Neural crest cell (in vitro differentiated cells): ENCODE results near the gene FLNA. TPM values are rescaled to one million over a fixed set of nuclear protein-coding genes. Genes with fewer than 3 reads are reported as not detected.

Source experiments
- DNase-seq: peaks from one replicate; pipeline ENCODE4 v3.0.0; 2021; ENCODE audit warnings: low read depth, mixed read lengths, low spot score
- H3K27ac Mint-ChIP-seq: one replicate; pipeline ENCODE4 v1.8.0; 2021; ENCODE audit warnings: mild to moderate bottlenecking, mixed read lengths; ENCODE audit not compliant: unreplicated experiment
- H3K27me3 Mint-ChIP-seq: 2 replicates; pipeline ENCODE4 v1.8.0; 2021; ENCODE audit warnings: low read depth, mild to moderate bottlenecking, mixed read lengths
- H3K36me3 Mint-ChIP-seq: 2 replicates; pipeline ENCODE4 v1.8.0; 2021; ENCODE audit warnings: low read depth, mild to moderate bottlenecking, mixed read lengths
- H3K4me1 Mint-ChIP-seq: 2 replicates; pipeline ENCODE4 v1.8.0; 2021; ENCODE audit warnings: mixed read lengths
- H3K4me3 Mint-ChIP-seq: one replicate; pipeline ENCODE4 v1.8.0; 2021; ENCODE audit warnings: mild to moderate bottlenecking, mixed read lengths
- H3K9me3 Mint-ChIP-seq: 2 replicates; pipeline ENCODE4 v1.8.0; 2021; ENCODE audit warnings: mixed read lengths
- CTCF ChIP-seq: fragments of 200-600 bp; sonication (generic); conservative IDR thresholded peaks from 2 replicates; pipeline ENCODE4 v1.5.0; 2021; ENCODE audit warnings: antibody characterized with exemption, mild to moderate bottlenecking
- total RNA-seq: library from RNA; stranded (reverse); gene quantifications from 2 replicates; pipeline ENCODE4 v1.2.1, GENCODE V29; 2021

The FLNA gene
- total RNA-seq, 1 donor from 2014 or later = 809 TPM

- Mint-ChIP-seq H3K4me3 (peak overlapping the region; percentile 34), H3K4me1 (peaks cover 13% of the 10 kb centered on the region), H3K36me3 (peaks cover 8% of the 10 kb centered on the region), H3K27me3 (no peaks in the 10 kb centered on the region), H3K27ac (no peak overlapping the region), H3K9me3 (peaks cover 2% of the 10 kb centered on the region)
- DNase-seq = no peak
- TF ChIP-seq CTCF = no peak
These were observed 34.3 kb upstream of the FLNA start for GRCh38 chrX:154408659-154409221.

GRCh38 chrX:154404625-154405192 lies 30.3 kb upstream of the FLNA start:
- no peak for TF ChIP-seq CTCF
- H3K27me3 Mint-ChIP-seq = peaks cover 8% of the 10 kb centered on the region
- no peak for DNase-seq
- H3K9me3 Mint-ChIP-seq = peaks cover 2% of the 10 kb centered on the region
- H3K4me1 Mint-ChIP-seq = peaks cover 10% of the 10 kb centered on the region
- peaks cover 10% of the 10 kb centered on the region for H3K36me3 Mint-ChIP-seq
- no peak overlapping the region for H3K27ac Mint-ChIP-seq
- H3K4me3 Mint-ChIP-seq = no peak overlapping the region

GRCh38 chrX:154403858-154404257 lies 29.4 kb upstream of the FLNA start:
- Mint-ChIP-seq H3K36me3 (peaks cover 16% of the 10 kb centered on the region), H3K27me3 (peaks cover 15% of the 10 kb centered on the region), H3K4me1 (peaks cover 16% of the 10 kb centered on the region), H3K4me3 (peak overlapping the region; percentile 70), H3K9me3 (peaks cover 2% of the 10 kb centered on the region), H3K27ac (no peak overlapping the region)
- no peak for DNase-seq
- no peak for TF ChIP-seq CTCF

- Mint-ChIP-seq H3K36me3 (peaks cover 20% of the 10 kb centered on the region), H3K4me3 (peak overlapping the region; percentile 70), H3K27ac (no peak overlapping the region), H3K27me3 (peaks cover 20% of the 10 kb centered on the region), H3K9me3 (peaks cover 3% of the 10 kb centered on the region), H3K4me1 (peaks cover 15% of the 10 kb centered on the region)
- no peak for TF ChIP-seq CTCF
- DNase-seq = no peak
These were observed 28.8 kb upstream of the FLNA start for GRCh38 chrX:154403192-154403591.

GRCh38 chrX:154402622-154403127 lies 28.2 kb upstream of the FLNA start:
- no peak overlapping the region for H3K27ac Mint-ChIP-seq
- TF ChIP-seq CTCF = no peak
- peaks cover 23% of the 10 kb centered on the region for H3K27me3 Mint-ChIP-seq
- H3K4me1 Mint-ChIP-seq = peaks cover 19% of the 10 kb centered on the region
- peak overlapping the region; percentile 96 for H3K4me3 Mint-ChIP-seq
- peaks cover 23% of the 10 kb centered on the region for H3K36me3 Mint-ChIP-seq
- peaks cover 6% of the 10 kb centered on the region for H3K9me3 Mint-ChIP-seq
- DNase-seq = no peak
